Activated gamma-delta T cell treated with anti-CD3 and anti-CD28 coated beads, Interleukin-2, amount 50 U/mL, for 16 hours (primary cell): ENCODE results near the gene PRRX1.

Experiments used
- DNase-seq: peaks from one replicate; pipeline ENCODE4 v3.0.0-alpha.2; 2020; ENCODE audit warnings: low read depth

Gene PRRX1

GRCh38 chr1:170664828-170665612 is 1.1 kb downstream of the PRRX1 start:
- no peak for DNase-seq

- DNase-seq: no peak
Measured at GRCh38 chr1:170665629-170666028, 1.7 kb downstream of the PRRX1 start.

- DNase-seq: no peak
Measured at GRCh38 chr1:170666541-170667254, 2.8 kb downstream of the PRRX1 start.

- DNase-seq: no peak
Measured at GRCh38 chr1:170668209-170669106, 4.5 kb downstream of the PRRX1 start.

GRCh38 chr1:170669107-170669445 is 5.1 kb downstream of the PRRX1 start:
- no peak for DNase-seq

GRCh38 chr1:170669586-170670530 is 5.9 kb downstream of the PRRX1 start:
- DNase-seq: no peak

- DNase-seq: no peak
Measured at GRCh38 chr1:170670802-170671628, 7.1 kb downstream of the PRRX1 start.

GRCh38 chr1:170671629-170671963 is 7.7 kb downstream of the PRRX1 start:
- DNase-seq: no peak

GRCh38 chr1:170672316-170672715 is 8.4 kb downstream of the PRRX1 start:
- no peak for DNase-seq

- no peak for DNase-seq
Measured at GRCh38 chr1:170674239-170674638, 10.3 kb downstream of the PRRX1 start.

GRCh38 chr1:170674986-170675385 is 11.1 kb downstream of the PRRX1 start:
- DNase-seq: no peak

- DNase-seq: no peak
Measured at GRCh38 chr1:170675865-170676264, 11.9 kb downstream of the PRRX1 start.

GRCh38 chr1:170676628-170677027 is 12.7 kb downstream of the PRRX1 start:
- DNase-seq: no peak

GRCh38 chr1:170678027-170678600 is 14.2 kb downstream of the PRRX1 start:
- DNase-seq: no peak

- no peak for DNase-seq
Measured at GRCh38 chr1:170680428-170680827, 16.5 kb downstream of the PRRX1 start.

- no peak for DNase-seq
Measured at GRCh38 chr1:170682169-170682568, 18.2 kb downstream of the PRRX1 start.

GRCh38 chr1:170682809-170683208 is 18.9 kb downstream of the PRRX1 start:
- no peak for DNase-seq

GRCh38 chr1:170685166-170685565 is 21.2 kb downstream of the PRRX1 start:
- DNase-seq: no peak

- DNase-seq: no peak
Measured at GRCh38 chr1:170686291-170686690, 22.4 kb downstream of the PRRX1 start.

- DNase-seq: no peak
Measured at GRCh38 chr1:170687621-170688020, 23.7 kb downstream of the PRRX1 start.
